CD4-positive, alpha-beta T cell (primary cell): ENCODE measurements around the gene FAM174C. TPM values are rescaled to one million over a fixed set of nuclear protein-coding genes. Genes with fewer than 3 reads are reported as not detected.

ENCODE experiments used
- ATAC-seq: fragments of 200-7000 bp; cut with Tn5 transposase; one replicate; pipeline ENCODE4 v1.10.0; 2022; ENCODE audit warnings: mild to moderate bottlenecking; ENCODE audit not compliant: poor library complexity
- CTCF ChIA-PET: fragments of 350-600 bp; sonication (Branson Sonifier 250); formaldehyde crosslinking; loops from one replicate; lab custom pipeline; 2021; ENCODE audit warnings: antibody characterized with exemption, inconsistent platforms; lab: Charles Lee
- POLR2A ChIA-PET: fragments of 350-600 bp; sonication (Branson Sonifier 250); formaldehyde crosslinking; loops from one replicate; lab custom pipeline; 2021; ENCODE audit warnings: antibody characterized with exemption, inconsistent platforms; lab: Charles Lee
- DNase-seq, 14 experiments: peaks; one replicate each; pipeline ENCODE4 v3.0.0-alpha.2; 2013 to 2020; ENCODE audit warnings: mixed read lengths in 2 of 14
- H3K27ac ChIP-seq, 2 donors: one replicate each; pipeline versions ENCODE4 v1.5.1 to v1.7.0; 2013; ENCODE audit warnings: low read length in 2 of 2, low read depth in 1 of 2, mild to moderate bottlenecking in 1 of 2
- H3K27me3 ChIP-seq, 2 experiments: 1 replicate in 1 of 2; 2 replicates in 1 of 2; pipeline versions ENCODE4 v1.6.1 to v1.7.0; 2013; ENCODE audit warnings: low read length in 2 of 2, control low read depth in 1 of 2, mild to moderate bottlenecking in 1 of 2, moderate library complexity in 1 of 2; ENCODE audit not compliant: insufficient read depth in 2 of 2, control insufficient read depth in 1 of 2
- H3K36me3 ChIP-seq: one replicate; pipeline ENCODE4 v1.6.1; 2013; ENCODE audit warnings: low read length, control low read depth; ENCODE audit not compliant: insufficient read depth
- H3K4me1 ChIP-seq: one replicate; pipeline ENCODE4 v1.6.1; 2013; ENCODE audit warnings: low read length, control low read depth; ENCODE audit not compliant: insufficient read depth
- H3K4me3 ChIP-seq: one replicate; pipeline ENCODE4 v1.5.1; 2013; ENCODE audit warnings: mild to moderate bottlenecking, low read length, moderate library complexity
- H3K9me3 ChIP-seq, 2 experiments: 1 replicate in 1 of 2; 2 replicates in 1 of 2; pipeline versions ENCODE4 v1.6.1 to v1.7.0; 2013; ENCODE audit warnings: low read length in 2 of 2, mild to moderate bottlenecking in 2 of 2, control low read depth in 1 of 2, moderate library complexity in 1 of 2; ENCODE audit not compliant: control insufficient read depth in 1 of 2, insufficient read depth in 1 of 2
- H3K27ac Mint-ChIP-seq: one replicate; pipeline ENCODE4 v1.8.0; 2020; ENCODE audit warnings: mixed read lengths
- H3K27me3 Mint-ChIP-seq: one replicate; pipeline ENCODE4 v1.8.0; 2021; ENCODE audit warnings: mixed read lengths
- H3K36me3 Mint-ChIP-seq: one replicate; pipeline ENCODE4 v1.8.0; 2021; ENCODE audit warnings: low read depth, mixed read lengths
- H3K4me1 Mint-ChIP-seq: one replicate; pipeline ENCODE4 v1.8.0; 2021; ENCODE audit warnings: low read depth, mixed read lengths
- H3K4me3 Mint-ChIP-seq: one replicate; pipeline ENCODE4 v1.8.0; 2020; ENCODE audit warnings: mild to moderate bottlenecking, mixed read lengths
- H3K9me3 Mint-ChIP-seq: one replicate; pipeline ENCODE4 v1.8.0; 2020; ENCODE audit warnings: mixed read lengths
- intact Hi-C, 2 experiments: fragments of 100-400 bp; cut with DNase I in 1 of 2; cut with micrococcal nuclease in 1 of 2; formaldehyde crosslinking; loops; one replicate each; pipeline versions ENCODE4 v1.15.1 to v1.9.0; 2023 to 2025; cut with DNase I, micrococcal nuclease
- total RNA-seq, 174 experiments: library from RNA in 2 of 174; stranded (reverse) in 2 of 174; gene quantifications; one replicate each; pipeline ENCODE4 v1.2.3 and lab custom pipeline; 2021 to 2026
- TF ChIP-seq, protein P1 (sequence below): fragments of 200-600 bp; IDR thresholded peaks from one replicate; pipeline ENCODE4 v1.8.0; 2022; ENCODE audit warnings: antibody characterized with exemption, mild to moderate bottlenecking

FAM174C gene
- total RNA-seq, 2 experiments from 2014 or later = 32.0 to 38.3 TPM

DNA sequence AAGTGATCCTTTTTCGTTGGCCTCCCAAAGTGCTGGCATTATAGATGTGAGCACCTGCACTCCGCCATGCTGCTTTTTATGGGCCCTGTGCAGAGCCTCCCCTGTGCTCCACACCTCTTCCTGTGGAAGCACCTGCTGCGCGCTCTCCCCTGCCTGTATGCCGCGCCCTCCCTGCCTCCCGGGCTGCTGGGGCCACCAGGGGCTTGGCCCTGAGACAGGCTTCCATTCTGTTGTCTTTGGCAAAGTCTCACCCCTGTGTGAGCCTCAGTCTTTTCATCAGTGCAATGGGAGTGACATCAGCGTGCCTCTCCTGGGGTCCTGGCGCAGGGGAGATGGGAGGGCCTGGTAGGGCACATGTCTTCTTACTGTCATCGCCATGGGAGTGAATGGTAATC is 1.3 kb downstream of the FAM174C start:
- Mint-ChIP-seq H3K9me3 (no peaks in the 10 kb centered on the region), H3K27me3 (no peaks in the 10 kb centered on the region), H3K36me3 (peaks cover 64% of the 10 kb centered on the region), H3K27ac (peak overlapping the region; percentile 96), H3K4me3 (peak overlapping the region; percentile 94), H3K4me1 (peaks cover 47% of the 10 kb centered on the region)
- Histone ChIP-seq H3K4me3 (peak overlapping the region; percentile 91), H3K36me3 (peaks cover 64% of the 10 kb centered on the region), H3K27me3 (no peaks in the 10 kb centered on the region), H3K27ac (peak overlapping the region; percentile 77 to 96), H3K9me3 (no peaks in the 10 kb centered on the region), H3K4me1 (peaks cover 63% of the 10 kb centered on the region)
- DNase-seq = peak in 6 of 14 experiments; percentile 32 to 70 (median 56)
- intact Hi-C loops = loop anchor here (5.0 to 10.0 kb wide), 4 partner anchors 76 to 198 kb away; partner anchors contain the start of genes C19orf25 (in 1 of the 2), DAZAP1 (in 1 of the 2), GAMT (in 1 of the 2) and RPS15 (in 1 of the 2)
- ATAC-seq = peak; percentile 7
- CTCF ChIA-PET = interaction anchor here (1.2 to 1.4 kb wide), 2 partner anchors 28 to 96 kb away, joined by 3 read pairs; no protein-coding TSS in a partner anchor
- POLR2A ChIA-PET = interaction anchor here (0.9 to 1.8 kb wide), 3 partner anchors 106 to 250 kb away, joined by 4 to 9 read pairs (median 6); partner anchors contain the start of genes ARHGAP45 and CNN2
- TF ChIP-seq, protein P1, sequence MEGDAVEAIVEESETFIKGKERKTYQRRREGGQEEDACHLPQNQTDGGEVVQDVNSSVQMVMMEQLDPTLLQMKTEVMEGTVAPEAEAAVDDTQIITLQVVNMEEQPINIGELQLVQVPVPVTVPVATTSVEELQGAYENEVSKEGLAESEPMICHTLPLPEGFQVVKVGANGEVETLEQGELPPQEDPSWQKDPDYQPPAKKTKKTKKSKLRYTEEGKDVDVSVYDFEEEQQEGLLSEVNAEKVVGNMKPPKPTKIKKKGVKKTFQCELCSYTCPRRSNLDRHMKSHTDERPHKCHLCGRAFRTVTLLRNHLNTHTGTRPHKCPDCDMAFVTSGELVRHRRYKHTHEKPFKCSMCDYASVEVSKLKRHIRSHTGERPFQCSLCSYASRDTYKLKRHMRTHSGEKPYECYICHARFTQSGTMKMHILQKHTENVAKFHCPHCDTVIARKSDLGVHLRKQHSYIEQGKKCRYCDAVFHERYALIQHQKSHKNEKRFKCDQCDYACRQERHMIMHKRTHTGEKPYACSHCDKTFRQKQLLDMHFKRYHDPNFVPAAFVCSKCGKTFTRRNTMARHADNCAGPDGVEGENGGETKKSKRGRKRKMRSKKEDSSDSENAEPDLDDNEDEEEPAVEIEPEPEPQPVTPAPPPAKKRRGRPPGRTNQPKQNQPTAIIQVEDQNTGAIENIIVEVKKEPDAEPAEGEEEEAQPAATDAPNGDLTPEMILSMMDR = no peak

- DNase-seq (peak in 1 of 14 experiments; percentile 19), ATAC-seq (no peak)
- H3K36me3 ChIP-seq = peaks cover 59% of the 10 kb centered on the region
- TF ChIP-seq, protein P1 = no peak
- peaks cover 58% of the 10 kb centered on the region for H3K4me1 ChIP-seq
- H3K27ac ChIP-seq = peak overlapping the region in 1 of 2 donors; percentile 77
- no peaks in the 10 kb centered on the region for H3K9me3 ChIP-seq
- peaks cover 42% of the 10 kb centered on the region for H3K4me1 Mint-ChIP-seq
- no peaks in the 10 kb centered on the region for H3K27me3 Mint-ChIP-seq
- peak overlapping the region; percentile 94 for H3K4me3 Mint-ChIP-seq
- intact Hi-C loops = loop anchor here (5.0 to 10.0 kb wide), 4 partner anchors 75 to 198 kb away; partner anchors contain the start of genes C19orf25 (in 1 of the 2), DAZAP1 (in 1 of the 2), GAMT (in 1 of the 2) and RPS15 (in 1 of the 2)
- ChIA-PET POLR2A (interaction anchor here (0.9 to 1.4 kb wide), 2 partner anchors 8 to 106 kb away, joined by 4 to 8 read pairs; partner anchors contain the start of gene CIRBP), CTCF (interaction anchor here (1.1 to 1.4 kb wide), 3 partner anchors 28 to 95 kb away, joined by 3 to 4 read pairs (median 3); no protein-coding TSS in a partner anchor)
- no peak overlapping the region for H3K4me3 ChIP-seq
- no peaks in the 10 kb centered on the region for H3K27me3 ChIP-seq
- H3K27ac Mint-ChIP-seq = peak overlapping the region; percentile 96
- no peaks in the 10 kb centered on the region for H3K9me3 Mint-ChIP-seq
- H3K36me3 Mint-ChIP-seq = peaks cover 59% of the 10 kb centered on the region
These were observed 1.7 kb downstream of the FAM174C start for GRCh38 chr19:1277061-1277460.

DNA sequence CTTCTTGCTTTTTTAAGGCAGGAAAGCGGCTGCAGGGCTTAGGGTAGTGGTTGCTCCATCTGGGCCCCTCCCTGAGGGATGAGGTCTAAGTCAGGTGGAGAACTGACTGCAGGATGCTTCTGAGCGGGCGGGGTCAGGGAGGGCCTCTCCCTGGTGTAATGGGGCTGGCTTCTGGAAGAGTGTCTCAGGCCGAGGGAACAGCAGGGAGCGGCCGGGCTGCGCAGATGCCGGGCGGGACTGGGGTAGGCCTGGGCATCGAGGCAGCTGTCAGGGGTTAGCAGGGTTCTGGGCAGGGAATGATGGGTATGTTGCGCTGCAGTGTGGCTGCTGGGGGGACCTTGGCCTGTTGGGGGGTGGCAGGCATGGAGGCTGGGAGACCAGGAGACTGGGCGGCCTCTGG is 2.7 kb downstream of the FAM174C start:
- no peak for ATAC-seq
- Histone ChIP-seq H3K4me3 (no peak overlapping the region), H3K27ac (no peak overlapping the region), H3K36me3 (peaks cover 49% of the 10 kb centered on the region), H3K27me3 (no peaks in the 10 kb centered on the region), H3K9me3 (no peaks in the 10 kb centered on the region), H3K4me1 (peaks cover 48% of the 10 kb centered on the region)
- H3K4me1 Mint-ChIP-seq = peaks cover 33% of the 10 kb centered on the region
- peaks cover 49% of the 10 kb centered on the region for H3K36me3 Mint-ChIP-seq
- no peak for DNase-seq
- H3K4me3 Mint-ChIP-seq = peak overlapping the region; percentile 30
- intact Hi-C loops = loop anchor here (2.0 to 10.0 kb wide), 5 partner anchors 74 to 197 kb away; partner anchors contain the start of genes DAZAP1 (in 2 of the 2), C19orf25 (in 1 of the 2), GAMT (in 1 of the 2) and RPS15 (in 1 of the 2)
- H3K9me3 Mint-ChIP-seq = no peaks in the 10 kb centered on the region
- POLR2A ChIA-PET = interaction anchor here (1.4 kb wide), 1 partner anchor 9 kb away, joined by 8 read pairs; the partner anchor contains the start of gene CIRBP
- no peaks in the 10 kb centered on the region for H3K27me3 Mint-ChIP-seq
- H3K27ac Mint-ChIP-seq = peak overlapping the region; percentile 20
- TF ChIP-seq, protein P1 = no peak
- CTCF ChIA-PET = interaction anchor here (1.1 to 1.4 kb wide), 2 partner anchors 29 to 34 kb away, joined by 3 to 4 read pairs; no protein-coding TSS in a partner anchor
